ENCODE data around the gene RXFP3.

Gene RXFP3

GRCh38 chr5:33969572-33970452 is 33.6 kb downstream of the RXFP3 start (continued):
- TF ChIP-seq CREB5 (CRISPR knock-in tag; IDR thresholded peaks at IDR 0.05; ENCODE audit: low read depth), result no peak
- no peak for TF ChIP-seq ZNF70 (CRISPR knock-in tag; IDR thresholded peaks at IDR 0.05)
- TF ChIP-seq ZNF565 (CRISPR knock-in tag; conservative IDR thresholded peaks at IDR 0.05; ENCODE audit: low read depth), result no peak
- no peak for TF ChIP-seq ZC3H10 (CRISPR knock-in tag; IDR thresholded peaks at IDR 0.05)
- no peak for TF ChIP-seq GLIS3 (CRISPR knock-in tag; IDR thresholded peaks at IDR 0.05)
- no peak for TF ChIP-seq RARB (CRISPR knock-in tag; IDR thresholded peaks at IDR 0.05)
- TF ChIP-seq TCF4 (CRISPR knock-in tag; IDR thresholded peaks at IDR 0.05; ENCODE audit: borderline replicate concordance), result no peak
- TF ChIP-seq ZFP3 (CRISPR knock-in tag; IDR thresholded peaks at IDR 0.05), result no peak
- TF ChIP-seq CSDC2 (CRISPR knock-in tag; IDR thresholded peaks at IDR 0.05), result no peak

GRCh38 chr5:33973271-33973670 is 37.1 kb downstream of the RXFP3 start:
- TF ChIP-seq PPARA (CRISPR knock-in tag; IDR thresholded peaks at IDR 0.05; ENCODE audit: borderline replicate concordance) (no peak), ZC3H10 (CRISPR knock-in tag; IDR thresholded peaks at IDR 0.05) (no peak), PATZ1 (CRISPR knock-in tag; IDR thresholded peaks at IDR 0.05; ENCODE audit: borderline replicate concordance) (no peak), TCF4 (CRISPR knock-in tag; IDR thresholded peaks at IDR 0.05; ENCODE audit: borderline replicate concordance) (no peak), ZNF8 (CRISPR knock-in tag; IDR thresholded peaks at IDR 0.05) (no peak), CSDC2 (CRISPR knock-in tag; IDR thresholded peaks at IDR 0.05) (no peak), ISL1 (CRISPR knock-in tag; IDR thresholded peaks at IDR 0.05) (no peak), TSHZ2 (CRISPR knock-in tag; IDR thresholded peaks at IDR 0.05) (no peak), ZFP3 (CRISPR knock-in tag; IDR thresholded peaks at IDR 0.05) (no peak), CREB5 (CRISPR knock-in tag; IDR thresholded peaks at IDR 0.05; ENCODE audit: low read depth) (no peak), GLIS3 (CRISPR knock-in tag; IDR thresholded peaks at IDR 0.05) (no peak), ZNF70 (CRISPR knock-in tag; IDR thresholded peaks at IDR 0.05) (no peak), ARNTL (CRISPR knock-in tag; IDR thresholded peaks at IDR 0.05; ENCODE audit: borderline replicate concordance, low read depth) (no peak), ESRRG (CRISPR knock-in tag; IDR thresholded peaks at IDR 0.05) (no peak), CSRNP3 (CRISPR knock-in tag; IDR thresholded peaks at IDR 0.05) (no peak), OSR1 (CRISPR knock-in tag; IDR thresholded peaks at IDR 0.05) (no peak)
- ATAC-seq, result no peak

- ATAC-seq, result no peak
- no peak for TF ChIP-seq PATZ1 (CRISPR knock-in tag; IDR thresholded peaks at IDR 0.05; ENCODE audit: borderline replicate concordance)
- no peak for TF ChIP-seq ESRRG (CRISPR knock-in tag; IDR thresholded peaks at IDR 0.05)
- no peak for TF ChIP-seq ZNF8 (CRISPR knock-in tag; IDR thresholded peaks at IDR 0.05)
- no peak for TF ChIP-seq TSHZ2 (CRISPR knock-in tag; IDR thresholded peaks at IDR 0.05)
- no peak for TF ChIP-seq POU6F1 (CRISPR knock-in tag; IDR thresholded peaks at IDR 0.05; ENCODE audit: borderline replicate concordance, low read depth)
- no peak for TF ChIP-seq TOX (CRISPR knock-in tag; IDR thresholded peaks at IDR 0.05; ENCODE audit: borderline replicate concordance)
- TF ChIP-seq OSR1 (CRISPR knock-in tag; IDR thresholded peaks at IDR 0.05), result no peak
Observed at GRCh38 chr5:33975852-33976251, 39.7 kb downstream of the RXFP3 start.

Measured in SK-N-SH treated with all-trans-retinoic acid at 6 μM for 48 hours (cell line).